B cell (primary cell): Measurements from ENCODE around the gene GRB10. TPM values are rescaled to one million over a fixed set of nuclear protein-coding genes. Genes with fewer than 3 reads are reported as not detected.

Source experiments
- ATAC-seq: fragments of 200-7000 bp; cut with Tn5 transposase; one replicate; pipeline ENCODE4 v1.10.0; 2021; ENCODE audit warnings: low read depth, mild to moderate bottlenecking, moderate number of reproducible peaks, moderate library complexity
- CTCF ChIA-PET: fragments of 350-600 bp; sonication (Branson Sonifier 250); formaldehyde crosslinking; loops from one replicate; lab custom pipeline; 2021; ENCODE audit warnings: antibody characterized with exemption, inconsistent platforms; lab: Charles Lee
- POLR2A ChIA-PET: fragments of 350-600 bp; sonication (Branson Sonifier 250); formaldehyde crosslinking; loops from one replicate; lab custom pipeline; 2021; ENCODE audit warnings: antibody characterized with exemption; lab: Charles Lee
- DNase-seq: peaks from one replicate; pipeline ENCODE4 v3.0.0; 2013
- H2AFZ ChIP-seq: 2 replicates; pipeline ENCODE4 v1.6.1; 2012; ENCODE audit warnings: mild to moderate bottlenecking, low read depth, low read length; ENCODE audit not compliant: insufficient read depth, poor library complexity, severe bottlenecking
- H3K27ac ChIP-seq, 2 donors: 1 replicate in 1 of 2; 2 replicates in 1 of 2; pipeline ENCODE4 v1.5.1; 2012 to 2013; ENCODE audit warnings: low read length in 2 of 2, mild to moderate bottlenecking in 2 of 2, moderate library complexity in 1 of 2
- H3K27me3 ChIP-seq, 4 experiments: fragments of 200-600 bp in 1 of 4; sonication (generic) in 1 of 4; replicated peaks in 1 of 4; 1 replicate in 2 of 4; 2 replicates in 2 of 4; pipeline versions ENCODE4 v1.6.1 to v1.7.0; 2013 to 2016; ENCODE audit warnings: low read length in 3 of 4, mild to moderate bottlenecking in 2 of 4, mixed read lengths in 1 of 4, moderate library complexity in 1 of 4; ENCODE audit not compliant: insufficient read depth in 4 of 4, control insufficient read depth in 3 of 4; ENCODE audit errors: control extremely low read depth in 1 of 4
- H3K36me3 ChIP-seq, 2 experiments: replicated peaks in 1 of 2; 1 replicate in 1 of 2; 2 replicates in 1 of 2; pipeline versions ENCODE4 v1.6.1 to v1.7.1; 2013; ENCODE audit warnings: low read length in 1 of 2; ENCODE audit not compliant: insufficient read depth in 2 of 2, control insufficient read depth in 1 of 2; ENCODE audit errors: control extremely low read depth in 1 of 2, extremely low read depth in 1 of 2
- H3K4me1 ChIP-seq, 2 donors: fragments of 200-600 bp in 1 of 2; sonication (generic) in 1 of 2; 1 replicate in 1 of 2; 2 replicates in 1 of 2; pipeline versions ENCODE4 v1.5.1 to v1.6.1; 2013 to 2017; ENCODE audit warnings: low read length in 2 of 2; ENCODE audit not compliant: control insufficient read depth in 2 of 2, insufficient read depth in 2 of 2
- H3K4me2 ChIP-seq: replicated peaks from 2 replicates; pipeline ENCODE3; 2012; ENCODE audit warnings: mild to moderate bottlenecking, low read depth, low read length; ENCODE audit not compliant: poor library complexity, severe bottlenecking
- H3K4me3 ChIP-seq, 5 experiments: fragments of 200-600 bp in 1 of 5; sonication (generic) in 1 of 5; 1 replicate in 3 of 5; 2 replicates in 2 of 5; pipeline versions ENCODE4 v1.5.1 to v1.7.0; 2011 to 2016; ENCODE audit warnings: low read length in 4 of 5, mild to moderate bottlenecking in 4 of 5, low read depth in 2 of 5, control low read depth in 1 of 5, moderate library complexity in 1 of 5; ENCODE audit not compliant: insufficient read depth in 1 of 5; ENCODE audit errors: control extremely low read depth in 1 of 5, extremely low read depth in 1 of 5
- H3K79me2 ChIP-seq: fragments of 200-600 bp; sonication (generic); one replicate; pipeline ENCODE4 v1.6.0; 2016; ENCODE audit warnings: low read length; ENCODE audit not compliant: control insufficient read depth, insufficient read depth
- H3K9ac ChIP-seq: fragments of 200-600 bp; sonication (generic); 2 replicates; pipeline ENCODE4 v1.6.1; 2017; ENCODE audit warnings: mild to moderate bottlenecking, low read length, moderate library complexity
- H3K9me3 ChIP-seq, 3 donors: one replicate each; pipeline versions ENCODE4 v1.6.1 to v1.7.1; 2013; ENCODE audit warnings: low read length in 2 of 3; ENCODE audit not compliant: control insufficient read depth in 2 of 3, insufficient read depth in 1 of 3; ENCODE audit errors: control extremely low read depth in 1 of 3
- H4K20me1 ChIP-seq: 2 replicates; pipeline ENCODE4 v1.6.0; 2012; ENCODE audit warnings: mild to moderate bottlenecking, low read length; ENCODE audit not compliant: insufficient read depth, control insufficient read depth, poor library complexity, severe bottlenecking
- H3K27ac Mint-ChIP-seq: one replicate; pipeline ENCODE4 v1.8.0; 2021; ENCODE audit warnings: mixed read lengths
- H3K27me3 Mint-ChIP-seq: one replicate; pipeline ENCODE4 v1.8.0; 2021; ENCODE audit warnings: mixed read lengths
- H3K4me1 Mint-ChIP-seq: one replicate; pipeline ENCODE4 v1.8.0; 2021; ENCODE audit warnings: mixed read lengths
- H3K4me3 Mint-ChIP-seq: one replicate; pipeline ENCODE4 v1.8.0; 2021; ENCODE audit warnings: mixed read lengths
- H3K9me3 Mint-ChIP-seq: one replicate; pipeline ENCODE4 v1.8.0; 2022; ENCODE audit warnings: mixed read lengths; ENCODE audit not compliant: insufficient read depth
- CTCF ChIP-seq: fragments of 200-600 bp; IDR thresholded peaks from one replicate; pipeline ENCODE4 v1.8.0; 2022; ENCODE audit warnings: antibody characterized with exemption, mild to moderate bottlenecking
- EZH2 ChIP-seq: IDR thresholded peaks from 2 replicates; pipeline ENCODE4 v1.6.1; 2012; ENCODE audit warnings: borderline replicate concordance, low read depth, mild to moderate bottlenecking, moderate library complexity, low read length; ENCODE audit not compliant: insufficient read depth, poor library complexity, severe bottlenecking
- WGBS: methylation state at CpG from one replicate; pipeline ENCODE4 v1.1.5; 2013; ENCODE audit warnings: missing lambda C conversion rate; ENCODE audit not compliant: insufficient coverage; 5-methylcytosine and 5-hydroxymethylcytosine counted together
- intact Hi-C: fragments of 100-400 bp; cut with micrococcal nuclease; formaldehyde crosslinking; loops from one replicate; pipeline ENCODE4 v1.10.0; 2022
- polyA minus RNA-seq: library from RNA; depleted of rRNA, polyadenylated mRNA; stranded (reverse); fragments of >200 nt; gene quantifications from 2 replicates; pipeline ENCODE4 v1.2.3, GENCODE V29; 2012
- polyA plus RNA-seq: library from polyadenylated mRNA; depleted of rRNA; stranded (reverse); fragments of >200 nt; gene quantifications from 2 replicates; pipeline ENCODE4 v1.2.3, GENCODE V29; 2012
- total RNA-seq, 2 donors: library from RNA; stranded (reverse); fragments of 120-200 nt in 1 of 2; gene quantifications; 1 replicate in 1 of 2; 2 replicates in 1 of 2; pipeline versions ENCODE4 v1.2.3 to v1.2.4, GENCODE V29; 2013 to 2022

The GRB10 gene
- not detected in 2 replicates for total RNA-seq
- total RNA-seq (2013) = 0.49 TPM
- polyA plus RNA-seq = 0.04 TPM in 1 of 2 replicates, not detected in the other
- 0.60 and 0.71 TPM in 2 replicates for polyA minus RNA-seq

GRCh38 chr7:50782375-50783208 is at the start of gene GRB10:
GRB10 (minus strand) TSS chr7:50782896; CDS start chr7:50732322, 50,574 bp downstream.
- Histone ChIP-seq H3K27ac (no peak within 1 kb of the TSS), H3K4me2 (peak within 1 kb of the TSS; percentile 57), H4K20me1 (no peaks in the 10 kb centered on the region), H3K27me3 (peaks cover 0 to 16% (median 5%) of the 10 kb centered on the region in 4 experiments), H3K9ac (no peak within 1 kb of the TSS), H3K4me1 (peaks cover 0 to 4% of the 10 kb centered on the region in 2 donors), H3K36me3 (no peaks in the 10 kb centered on the region), H3K79me2 (no peaks in the 10 kb centered on the region), H2AFZ (peak within 1 kb of the TSS; percentile 33), H3K9me3 (peaks cover 0 to 13% (median 0%) of the 10 kb centered on the region in 3 donors), H3K4me3 (peak within 1 kb of the TSS in 2 of 5 experiments; percentile 5 to 17)
- Mint-ChIP-seq H3K27me3 (peaks cover 41% of the 10 kb centered on the region), H3K4me3 (peak within 1 kb of the TSS; percentile 49), H3K27ac (no peak within 1 kb of the TSS), H3K4me1 (peaks cover 6% of the 10 kb centered on the region), H3K9me3 (no peaks in the 10 kb centered on the region)
- ATAC-seq = no peak
- CTCF ChIA-PET = no interaction called here
- DNase-seq = no peak
- POLR2A ChIA-PET = no interaction called here
- TF ChIP-seq EZH2 (no peak), CTCF (no peak)
- intact Hi-C loops = no loop called here
- 47% methylated on average over 93 of the region's 95 CpGs for WGBS

- H3K4me2 ChIP-seq = no peak overlapping the region
- H3K9me3 ChIP-seq = peaks cover 0 to 4% (median 0%) of the 10 kb centered on the region in 3 donors
- no peaks in the 10 kb centered on the region for H3K79me2 ChIP-seq
- H3K27ac ChIP-seq = no peak overlapping the region
- 100% methylated on average over 1 of the region's 2 CpGs for WGBS
- no peak overlapping the region for H3K4me3 ChIP-seq
- H3K4me1 Mint-ChIP-seq = no peaks in the 10 kb centered on the region
- H3K36me3 ChIP-seq = no peaks in the 10 kb centered on the region
- TF ChIP-seq CTCF = no peak
- TF ChIP-seq EZH2 = no peak
- CTCF ChIA-PET = no interaction called here
- H3K9me3 Mint-ChIP-seq = no peaks in the 10 kb centered on the region
- POLR2A ChIA-PET = no interaction called here
- no peak overlapping the region for H3K9ac ChIP-seq
- no peaks in the 10 kb centered on the region for H4K20me1 ChIP-seq
- intact Hi-C loops = no loop called here
- no peak overlapping the region for H2AFZ ChIP-seq
- H3K4me1 ChIP-seq = no peaks in the 10 kb centered on the region
- H3K4me3 Mint-ChIP-seq = no peak overlapping the region
- ATAC-seq (no peak), DNase-seq (no peak)
- H3K27me3 ChIP-seq = peaks cover 0 to 3% (median 0%) of the 10 kb centered on the region in 4 experiments
- H3K27me3 Mint-ChIP-seq = peaks cover 7% of the 10 kb centered on the region
- no peak overlapping the region for H3K27ac Mint-ChIP-seq
These were observed 46.1 kb upstream of the GRB10 start for GRCh38 chr7:50828801-50829200.
